H1 (cell line): Measurements from ENCODE around the gene ARID4B. TPM values are rescaled to one million over a fixed set of nuclear protein-coding genes. Genes with fewer than 3 reads are reported as not detected.

Experiments
- CTCF ChIA-PET: fragments of 300-600 bp; sonication (Branson Sonifier 250); formaldehyde crosslinking; loops from one replicate; lab custom pipeline; 2021; ENCODE audit not compliant: partially characterized antibody; lab: Charles Lee
- POLR2A ChIA-PET: fragments of 300-600 bp; sonication (Branson Sonifier 250); formaldehyde crosslinking; loops from one replicate; lab custom pipeline; 2021; ENCODE audit warnings: inconsistent platforms; ENCODE audit not compliant: partially characterized antibody; lab: Charles Lee
- DNase-seq, 2 experiments: peaks; one replicate each; pipeline versions ENCODE4 v3.0.0 to v3.0.0-alpha.2; 2010 to 2022; ENCODE audit warnings: low spot score in 2 of 2, low read depth in 1 of 2, mixed read lengths in 1 of 2
- FAIRE-seq: peaks from 2 replicates; lab custom pipeline; 2011; peaks lifted over from hg19 to GRCh38; lab: Jason Lieb, UNC
- H2AFZ ChIP-seq: 2 replicates; pipeline ENCODE4 v1.8.1; 2012; ENCODE audit warnings: low read length, inconsistent platforms
- H2AK5ac ChIP-seq: 2 replicates; pipeline ENCODE4 v1.6.1; 2013; ENCODE audit warnings: low read depth, low read length
- H2BK120ac ChIP-seq: replicated peaks from 2 replicates; pipeline ENCODE3; 2013; ENCODE audit warnings: low read depth, low read length, inconsistent platforms
- H2BK12ac ChIP-seq: 2 replicates; pipeline ENCODE4 v1.6.1; 2013; ENCODE audit warnings: low read depth, low read length
- H2BK15ac ChIP-seq: 2 replicates; pipeline ENCODE4 v1.6.1; 2013; ENCODE audit warnings: low read length
- H2BK20ac ChIP-seq: 2 replicates; pipeline ENCODE4 v1.6.1; 2013; ENCODE audit warnings: low read length
- H2BK5ac ChIP-seq: 2 replicates; pipeline ENCODE4 v1.6.1; 2013; ENCODE audit warnings: low read depth, low read length
- H3K14ac ChIP-seq: 2 replicates; pipeline ENCODE4 v1.6.1; 2013; ENCODE audit warnings: inconsistent platforms; ENCODE audit not compliant: insufficient read length
- H3K18ac ChIP-seq: 2 replicates; pipeline ENCODE4 v1.6.1; 2013; ENCODE audit warnings: low read length; ENCODE audit errors: extremely low read depth
- H3K23ac ChIP-seq: 2 replicates; pipeline ENCODE4 v1.6.1; 2013; ENCODE audit warnings: inconsistent platforms; ENCODE audit not compliant: insufficient read length
- H3K23me2 ChIP-seq: 2 replicates; pipeline ENCODE4 v1.6.1; 2013; ENCODE audit warnings: low read depth, low read length
- H3K27ac ChIP-seq: 2 replicates; pipeline ENCODE4 v1.6.1; 2011; ENCODE audit warnings: low read depth, low read length, inconsistent platforms
- H3K27me3 ChIP-seq, 4 experiments: replicated peaks in 1 of 4; 1 replicate in 1 of 4; 2 replicates in 3 of 4; pipeline versions ENCODE4 v1.6.1 to v1.8.1; 2011 to 2013; ENCODE audit warnings: low read length in 3 of 4, mild to moderate bottlenecking in 3 of 4, inconsistent platforms in 2 of 4, mixed read lengths in 2 of 4, moderate library complexity in 1 of 4; ENCODE audit not compliant: control insufficient read depth in 3 of 4, insufficient read depth in 3 of 4; ENCODE audit errors: extremely low read depth in 1 of 4
- H3K36me3 ChIP-seq, 4 experiments: 2 replicates each; pipeline versions ENCODE4 v1.6.1 to v1.8.1; 2011 to 2013; ENCODE audit warnings: mild to moderate bottlenecking in 4 of 4, low read length in 3 of 4, moderate library complexity in 2 of 4, control low read depth in 1 of 4, inconsistent platforms in 1 of 4; ENCODE audit not compliant: insufficient read depth in 4 of 4, control insufficient read depth in 2 of 4
- H3K4ac ChIP-seq: replicated peaks from 2 replicates; pipeline ENCODE3; 2013; ENCODE audit warnings: low read length, low read depth, mixed read lengths, inconsistent platforms; ENCODE audit not compliant: insufficient read length
- H3K4me1 ChIP-seq, 4 experiments: replicated peaks in 1 of 4; 1 replicate in 1 of 4; 2 replicates in 3 of 4; pipeline versions ENCODE4 v1.6.1 to v1.8.1; 2011 to 2013; ENCODE audit warnings: low read length in 3 of 4, inconsistent platforms in 2 of 4, mixed read lengths in 1 of 4; ENCODE audit not compliant: insufficient read depth in 4 of 4, control insufficient read depth in 3 of 4
- H3K4me2 ChIP-seq, 2 experiments: 2 replicates each; pipeline versions ENCODE4 v1.6.1 to v1.8.1; 2011 to 2013; ENCODE audit warnings: low read depth in 2 of 2, low read length in 2 of 2, control low read depth in 1 of 2, inconsistent platforms in 1 of 2, mild to moderate bottlenecking in 1 of 2; ENCODE audit not compliant: insufficient read depth in 1 of 2
- H3K4me3 ChIP-seq, 4 experiments: fragments of 200-600, 300-600 bp in 1 of 4; sonication (generic), shearing (Covaris generic), sonication (Bioruptor Twin) in 1 of 4; 2 replicates each; pipeline versions ENCODE4 v1.5.1 to v1.8.1; 2011 to 2016; ENCODE audit warnings: low read length in 4 of 4, low read depth in 3 of 4, control low read depth in 2 of 4, inconsistent platforms in 2 of 4, mild to moderate bottlenecking in 2 of 4, mixed read lengths in 1 of 4, moderate library complexity in 1 of 4; ENCODE audit not compliant: insufficient read depth in 2 of 4; ENCODE audit errors: extremely low read depth in 1 of 4
- H3K56ac ChIP-seq: replicated peaks from 2 replicates; pipeline ENCODE3; 2013; ENCODE audit warnings: low read depth, mild to moderate bottlenecking, mixed read lengths, low read length, inconsistent platforms; ENCODE audit not compliant: insufficient read length
- H3K79me1 ChIP-seq: 2 replicates; pipeline ENCODE4 v1.6.1; 2013; ENCODE audit warnings: low read depth, low read length, control low read depth
- H3K79me2 ChIP-seq, 2 experiments: 2 replicates each; pipeline versions ENCODE4 v1.6.1 to v1.8.1; 2012 to 2013; ENCODE audit warnings: low read length in 2 of 2, mild to moderate bottlenecking in 2 of 2, inconsistent platforms in 1 of 2; ENCODE audit not compliant: insufficient read depth in 2 of 2, control insufficient read depth in 1 of 2
- H3K9ac ChIP-seq, 4 experiments: replicated peaks in 1 of 4; 1 replicate in 1 of 4; 2 replicates in 3 of 4; pipeline versions ENCODE4 v1.6.1 to v1.8.1; 2011 to 2013; ENCODE audit warnings: low read depth in 3 of 4, low read length in 3 of 4, control low read depth in 2 of 4, mild to moderate bottlenecking in 2 of 4, moderate library complexity in 2 of 4, inconsistent platforms in 1 of 4; ENCODE audit errors: extremely low read depth in 1 of 4
- H3K9me3 ChIP-seq, 2 experiments: 2 replicates each; pipeline versions ENCODE4 v1.6.1 to v1.8.1; 2012 to 2013; ENCODE audit warnings: mild to moderate bottlenecking in 2 of 2, moderate library complexity in 2 of 2, control low read depth in 1 of 2, inconsistent platforms in 1 of 2, low read depth in 1 of 2, low read length in 1 of 2, mixed read lengths in 1 of 2; ENCODE audit not compliant: insufficient read depth in 2 of 2
- H4K20me1 ChIP-seq, 2 experiments: replicated peaks in 1 of 2; 2 replicates each; pipeline versions ENCODE3 to v1.8.1; 2011 to 2013; ENCODE audit warnings: inconsistent platforms in 2 of 2, low read length in 2 of 2, mild to moderate bottlenecking in 1 of 2; ENCODE audit not compliant: insufficient read depth in 2 of 2, control insufficient read depth in 1 of 2
- H4K5ac ChIP-seq: 2 replicates; pipeline ENCODE4 v1.6.1; 2013; ENCODE audit warnings: low read length, low read depth, mixed read lengths, inconsistent platforms; ENCODE audit not compliant: insufficient read length
- H4K8ac ChIP-seq: 2 replicates; pipeline ENCODE4 v1.8.0; 2013; ENCODE audit warnings: mild to moderate bottlenecking, moderate library complexity, low read length, inconsistent platforms; ENCODE audit not compliant: insufficient read depth; ENCODE audit errors: extremely low read depth
- H4K91ac ChIP-seq: replicated peaks from 2 replicates; pipeline ENCODE3; 2013; ENCODE audit warnings: low read length, mixed read lengths, inconsistent platforms; ENCODE audit not compliant: insufficient read length
- BCL11A ChIP-seq, 2 experiments: IDR thresholded peaks; one replicate each; pipeline ENCODE4 v1.6.1; 2011; ENCODE audit warnings: low read depth in 2 of 2, low read length in 2 of 2, mild to moderate bottlenecking in 2 of 2
- CBX8 ChIP-seq: fragments of 300-800, 300-1000 bp; sonication (generic); IDR thresholded peaks from 2 replicates; pipeline ENCODE4 v1.7.1; 2016; ENCODE audit warnings: low read depth, low read length, borderline replicate concordance
- CHD2 ChIP-seq: IDR thresholded peaks from 2 replicates; pipeline ENCODE4 v1.6.1; 2012; ENCODE audit warnings: low read length, improper control_type of control experiment
- CREB1 ChIP-seq: IDR thresholded peaks from 2 replicates; pipeline ENCODE4 v1.6.1; 2012; ENCODE audit warnings: inconsistent platforms
- EZH2 ChIP-seq: fragments of 200-600 bp; sonication (generic); IDR thresholded peaks from 2 replicates; pipeline ENCODE4 v1.7.1; 2012; ENCODE audit warnings: low read depth, mild to moderate bottlenecking, moderate library complexity, low read length, inconsistent platforms; ENCODE audit not compliant: severe bottlenecking
- GTF2F1 ChIP-seq: IDR thresholded peaks from 2 replicates; pipeline ENCODE4 v1.6.1; 2012; ENCODE audit warnings: low read depth, low read length, improper control_type of control experiment, borderline replicate concordance
- JUN ChIP-seq: IDR thresholded peaks from 2 replicates; pipeline ENCODE4 v1.6.1; 2011; ENCODE audit warnings: low read depth, mild to moderate bottlenecking, improper control_type of control experiment, low read length
- PHF8 ChIP-seq: fragments of 200-600 bp; sonication (generic); conservative IDR thresholded peaks from 2 replicates; pipeline ENCODE4 v1.7.1; 2012; ENCODE audit warnings: low read depth, mild to moderate bottlenecking, inconsistent platforms, low read length, moderate library complexity
- RXRA ChIP-seq: IDR thresholded peaks from 2 replicates; pipeline ENCODE4 v1.6.1; 2011; ENCODE audit warnings: low read depth, mild to moderate bottlenecking, low read length, moderate library complexity; ENCODE audit not compliant: insufficient read depth
- SUZ12 ChIP-seq: fragments of 200-600 bp; sonication (generic); IDR thresholded peaks from 2 replicates; pipeline ENCODE4 v1.6.1; 2012; ENCODE audit warnings: mild to moderate bottlenecking, inconsistent platforms, low read length, moderate library complexity, mixed read lengths
- TAF7 ChIP-seq: optimal IDR thresholded peaks from 2 replicates; pipeline ENCODE3; 2011; ENCODE audit warnings: low read depth, mild to moderate bottlenecking, inconsistent platforms, low read length, moderate library complexity, borderline replicate concordance
- TBP ChIP-seq: IDR thresholded peaks from 2 replicates; pipeline ENCODE4 v1.6.1; 2011; ENCODE audit warnings: low read depth, low read length, improper control_type of control experiment
- WGBS, 2 experiments: shearing (Covaris generic) in 1 of 2; methylation state at CpG; one replicate each; pipeline versions ENCODE4 v1.1.6 to v1.1.7; 2013 to 2015; ENCODE audit warnings: low lambda C conversion rate in 2 of 2, mixed read lengths in 2 of 2, inconsistent platforms in 1 of 2, low coverage in 1 of 2, missing lambda C conversion rate in 1 of 2; ENCODE audit not compliant: insufficient replicate concordance in 2 of 2, insufficient coverage in 1 of 2, insufficient read length in 1 of 2; ENCODE audit errors: extremely low coverage in 1 of 2, missing lambda C conversion rate in 1 of 2; 5-methylcytosine and 5-hydroxymethylcytosine counted together
- polyA plus RNA-seq, 7 experiments: library from polyadenylated mRNA; depleted of rRNA in 3 of 7; stranded (reverse) in 5 of 7; unstranded in 2 of 7; fragments of >200 nt in 5 of 7; fragments of 200-250 nt in 2 of 7; gene quantifications; 1 replicate in 5 of 7; 2 replicates in 1 of 7; 4 replicates in 1 of 7; pipeline versions ENCODE4 v1.2.1 to v1.2.3, GENCODE V29; 2011 to 2013; ENCODE audit warnings: missing spikeins in 2 of 7, mixed read lengths in 2 of 7
- total RNA-seq: library from RNA; stranded (reverse); fragmentation: NEBNext Ultra II Directional; extraction: Animal tissue kit (Norgen Biotek cat#: 25700); gene quantifications from 2 replicates; pipeline ENCODE4 v1.2.1, GENCODE V29; 2021

ARID4B gene
- total and polyA plus RNA-seq, 2 of the 8 experiments (the other 6 are each of a cell fraction or from before 2014, with no cell fraction given), result 5.1 to 28.8 TPM

DNA sequence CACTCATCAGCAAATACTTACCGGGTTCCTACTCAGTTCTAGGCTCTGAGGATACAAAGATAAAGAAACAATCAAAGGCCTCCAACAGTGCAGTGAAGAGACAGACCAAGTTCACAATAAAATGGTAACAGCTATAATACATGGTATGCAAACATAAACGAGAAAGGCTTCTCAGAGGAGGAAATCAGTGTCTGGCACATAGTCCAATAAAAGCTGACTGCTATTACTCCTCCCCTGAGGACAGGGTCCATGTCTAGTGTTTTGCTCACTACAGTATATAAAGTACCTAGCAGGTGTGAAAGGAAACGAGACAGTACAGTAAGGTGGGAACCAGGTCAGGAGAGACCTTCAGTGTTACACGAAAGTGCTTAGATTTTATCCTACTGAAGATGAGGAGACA, 171.2 kb downstream of the ARID4B start:
- CTCF ChIA-PET, result interaction anchor here (0.6 to 2.3 kb wide), 7 partner anchors 10 to 259 kb away, joined by 3 to 7 read pairs (median 4); no protein-coding TSS in a partner anchor
- no peak overlapping the region for H2BK15ac ChIP-seq
- WGBS, 2 experiments, result 88% methylated on average over 4 of the region's 4 CpGs; no CpG with 5 or more reads in 1 of the 2 experiments

More for the DNA sequence above, 171.2 kb downstream of the ARID4B start:
- peaks cover 0 to 4% of the 10 kb centered on the region in 2 experiments for H4K20me1 ChIP-seq
- TF ChIP-seq TBP (no peak), SUZ12 (no peak), PHF8 (no peak), BCL11A (IDR thresholded peaks at IDR 0.05; ENCODE audit: low read depth in 2 of 2, low read length in 2 of 2) (no peak), CBX8 (no peak), CREB1 (no peak), TAF7 (no peak), RXRA (no peak), EZH2 (no peak), CHD2 (no peak), JUN (no peak), GTF2F1 (no peak)
- TF ChIP-seq, all 59 proteins: peak for 0
- Histone ChIP-seq H2AFZ (no peak overlapping the region), H4K91ac (no peak overlapping the region), H2BK12ac (no peak overlapping the region), H3K27ac (no peak overlapping the region), H3K4me1 (peaks cover 0 to 2% (median under 1%) of the 10 kb centered on the region in 4 experiments; a peak in 4 of 7 replicates), H3K18ac (no peak overlapping the region), H4K8ac (no peak overlapping the region), H3K9ac (no peak overlapping the region), H3K4me3 (no peak overlapping the region), H3K36me3 (peaks cover 17 to 60% (median 46%) of the 10 kb centered on the region in 4 experiments), H3K56ac (no peak overlapping the region), H2BK120ac (no peak overlapping the region), H3K27me3 (no peaks in the 10 kb centered on the region), H3K23me2 (peaks cover 6% of the 10 kb centered on the region), H2BK20ac (no peak overlapping the region), H3K23ac (no peak overlapping the region), H2BK5ac (no peak overlapping the region), H2AK5ac (no peak overlapping the region), H3K79me2 (peaks cover 0 to 30% of the 10 kb centered on the region in 2 experiments; a peak in 2 of 4 replicates), H3K4me2 (no peak overlapping the region), H3K4ac (no peak overlapping the region), H3K79me1 (no peaks in the 10 kb centered on the region; the same call in 1 of the 2 replicates), H3K9me3 (no peaks in the 10 kb centered on the region), H4K5ac (no peak overlapping the region), H3K14ac (no peak overlapping the region)
- FAIRE-seq (no peak), DNase-seq (no peak)
- POLR2A ChIA-PET, result interaction anchor here (0.7 to 2.3 kb wide), 8 partner anchors 9 to 35 kb away, joined by 3 to 18 read pairs (median 4); no protein-coding TSS in a partner anchor
